HCT116 (cell line): Measurements from ENCODE around the gene PNMA8C. TPM values are rescaled to one million over a fixed set of nuclear protein-coding genes. Genes with fewer than 3 reads are reported as not detected.

Experiments used
- ATAC-seq: fragments of 200-7000 bp; cut with Tn5 transposase; 2 replicates; pipeline ENCODE4 v1.9.1; 2020; ENCODE audit warnings: mild to moderate bottlenecking, moderate library complexity
- BruUV-seq: library from RNA; stranded (reverse); fragments of 400-500 nt; replicated peaks from 2 replicates; lab custom pipeline; 2021; lab: Mats Ljungman, UMichigan
- CTCF ChIA-PET: fragments of 300-600 bp; sonication (Branson Sonifier 250); formaldehyde crosslinking; loops from one replicate; lab custom pipeline; 2021; ENCODE audit warnings: antibody characterized with exemption; lab: Charles Lee
- POLR2A ChIA-PET: fragments of 300-600, 350-600 bp; sonication (Branson Sonifier 250); formaldehyde crosslinking; loops from one replicate; lab custom pipeline; 2021; ENCODE audit warnings: antibody characterized with exemption; lab: Charles Lee
- RAD21 ChIA-PET, 2 experiments: fragments of 300-600 bp; sonication (Branson Sonifier 250); formaldehyde crosslinking; loops; one replicate each; lab custom pipeline; 2023; ENCODE audit warnings: low total read pairs in 2 of 2; ENCODE audit not compliant: uncharacterized antibody in 2 of 2, unreplicated experiment in 2 of 2, low non-redundant PET in 1 of 2; lab: Charles Lee
- DNase-seq: peaks from one replicate; pipeline ENCODE4 v3.0.0-alpha.2; 2010; ENCODE audit warnings: low read depth, low spot score
- H2AFZ ChIP-seq: fragments of 200-600 bp; shearing (Covaris generic), sonication (generic); 2 replicates; pipeline ENCODE4 v1.6.1; 2017; ENCODE audit warnings: low read depth, mixed run types, mixed read lengths, antibody characterized with exemption, low read length; ENCODE audit not compliant: poor library complexity, severe bottlenecking
- H3K27ac ChIP-seq: 2 replicates; pipeline ENCODE4 v1.5.1; 2012; ENCODE audit warnings: low read depth, low read length
- H3K27me3 ChIP-seq: fragments of 200-600 bp; sonication (generic); 2 replicates; pipeline ENCODE4 v1.6.1; 2016; ENCODE audit warnings: mixed run types, low read length, mixed read lengths; ENCODE audit not compliant: insufficient read depth
- H3K36me3 ChIP-seq, 2 experiments: fragments of 200-500 bp in 1 of 2; fragments of 200-600 bp in 1 of 2; sonication (Bioruptor generic) in 1 of 2; sonication (generic) in 1 of 2; 2 replicates each; pipeline versions ENCODE4 v1.5.1 to v1.6.1; 2014 to 2016; ENCODE audit warnings: low read length in 2 of 2, inconsistent platforms in 1 of 2, mixed read lengths in 1 of 2, mixed run types in 1 of 2; ENCODE audit not compliant: insufficient read depth in 2 of 2, control insufficient read depth in 1 of 2
- H3K4me1 ChIP-seq, 2 experiments: fragments of 200-600 bp in 1 of 2; sonication (generic) in 1 of 2; 2 replicates each; pipeline versions ENCODE4 v1.5.1 to v1.6.1; 2012 to 2017; ENCODE audit warnings: low read length in 2 of 2, inconsistent platforms in 1 of 2, mild to moderate bottlenecking in 1 of 2, mixed read lengths in 1 of 2, mixed run types in 1 of 2, moderate library complexity in 1 of 2; ENCODE audit not compliant: insufficient read depth in 2 of 2, control insufficient read depth in 1 of 2
- H3K4me2 ChIP-seq: fragments of 200-600 bp; sonication (generic); 2 replicates; pipeline ENCODE4 v1.6.1; 2017; ENCODE audit warnings: mixed run types, low read length, mixed read lengths
- H3K4me3 ChIP-seq, 2 experiments: fragments of 200-600 bp in 1 of 2; sonication (generic) in 1 of 2; replicated peaks in 1 of 2; 2 replicates each; pipeline ENCODE4 v1.5.1; 2011 to 2016; ENCODE audit warnings: low read length in 2 of 2, control low read depth in 1 of 2, low read depth in 1 of 2, mild to moderate bottlenecking in 1 of 2, mixed read lengths in 1 of 2, mixed run types in 1 of 2
- H3K79me2 ChIP-seq: fragments of 200-600 bp; sonication (generic); 2 replicates; pipeline ENCODE4 v1.6.1; 2017; ENCODE audit warnings: mild to moderate bottlenecking, mixed run types, low read length, moderate library complexity, mixed read lengths; ENCODE audit not compliant: insufficient read depth
- H3K9ac ChIP-seq: fragments of 200-600 bp; sonication (generic); 2 replicates; pipeline ENCODE4 v1.6.1; 2016; ENCODE audit warnings: low read length, mixed read lengths
- H3K9me2 ChIP-seq: fragments of 200-600 bp; sonication (generic), shearing (Covaris generic); 2 replicates; pipeline ENCODE4 v1.6.1; 2017; ENCODE audit warnings: mixed run types, mild to moderate bottlenecking, moderate library complexity; ENCODE audit not compliant: insufficient read depth
- H3K9me3 ChIP-seq, 2 experiments: fragments of 200-500 bp in 1 of 2; fragments of 200-600 bp in 1 of 2; sonication (Bioruptor generic) in 1 of 2; sonication (generic) in 1 of 2; 2 replicates each; pipeline ENCODE4 v1.6.1; 2014 to 2017; ENCODE audit warnings: low read length in 2 of 2, mixed read lengths in 2 of 2, inconsistent platforms in 1 of 2, low read depth in 1 of 2, mild to moderate bottlenecking in 1 of 2, mixed run types in 1 of 2, moderate library complexity in 1 of 2; ENCODE audit not compliant: control insufficient read depth in 1 of 2, insufficient read depth in 1 of 2
- H4K20me1 ChIP-seq: fragments of 200-600 bp; sonication (generic), shearing (Covaris generic); 2 replicates; pipeline ENCODE4 v1.6.1; 2017; ENCODE audit warnings: mixed run types, mild to moderate bottlenecking, moderate library complexity; ENCODE audit not compliant: insufficient read depth
- CBX3 ChIP-seq: IDR thresholded peaks from 2 replicates; pipeline ENCODE4 v1.6.1; 2012; ENCODE audit warnings: low read depth
- CEBPB ChIP-seq: IDR thresholded peaks from 2 replicates; pipeline ENCODE4 v1.6.1; 2012; ENCODE audit warnings: low read depth
- CTCF ChIP-seq, 3 experiments: fragments of 200-600 bp in 1 of 3; sonication (generic) in 1 of 3; IDR thresholded peaks in 2 of 3; conservative IDR thresholded peaks in 1 of 3; 2 replicates each; pipeline ENCODE4 v1.5.1; 2012 to 2017; ENCODE audit warnings: low read depth in 2 of 3, low read length in 2 of 3, antibody characterized with exemption in 1 of 3, borderline replicate concordance in 1 of 3, control low read depth in 1 of 3, mild to moderate bottlenecking in 1 of 3, mixed read lengths in 1 of 3, mixed run types in 1 of 3, moderate library complexity in 1 of 3; ENCODE audit not compliant: insufficient read depth in 1 of 3
- EZH2 ChIP-seq: fragments of 200-600 bp; sonication (generic); IDR thresholded peaks from 2 replicates; pipeline ENCODE4 v1.6.1; 2017; ENCODE audit warnings: antibody characterized with exemption, mixed run types
- FOSL1 ChIP-seq: IDR thresholded peaks from 2 replicates; pipeline ENCODE4 v1.6.1; 2012; ENCODE audit warnings: low read depth
- MAX ChIP-seq: IDR thresholded peaks from 2 replicates; pipeline ENCODE4 v1.6.1; 2012
- POLR2A ChIP-seq: IDR thresholded peaks from 2 replicates; pipeline ENCODE4 v1.7.0; 2011; ENCODE audit warnings: borderline replicate concordance; ENCODE audit not compliant: insufficient read depth, insufficient read length; ENCODE audit errors: extremely low read depth
- POLR2AphosphoS5 ChIP-seq: IDR thresholded peaks from 2 replicates; pipeline ENCODE4 v1.6.1; 2011; ENCODE audit warnings: mild to moderate bottlenecking, low read depth, low read length, moderate library complexity
- RAD21 ChIP-seq: IDR thresholded peaks from 2 replicates; pipeline ENCODE4 v1.6.1; 2012; ENCODE audit warnings: low read depth, mild to moderate bottlenecking
- SIN3A ChIP-seq: IDR thresholded peaks from 2 replicates; pipeline ENCODE4 v1.6.1; 2012; ENCODE audit warnings: low read depth
- SP1 ChIP-seq: IDR thresholded peaks from 2 replicates; pipeline ENCODE4 v1.6.1; 2012; ENCODE audit warnings: low read depth
- SRF ChIP-seq: IDR thresholded peaks from 2 replicates; pipeline ENCODE4 v1.6.1; 2012; ENCODE audit warnings: low read depth
- TCF7L2 ChIP-seq: IDR thresholded peaks from 2 replicates; pipeline ENCODE4 v1.7.0; 2011; ENCODE audit warnings: borderline replicate concordance, inconsistent platforms; ENCODE audit not compliant: insufficient read depth, insufficient read length; ENCODE audit errors: extremely low read depth
- YY1 ChIP-seq: IDR thresholded peaks from 2 replicates; pipeline ENCODE4 v1.6.1; 2011; ENCODE audit warnings: low read length, low read depth, moderate library complexity, mild to moderate bottlenecking; ENCODE audit not compliant: insufficient replicate concordance; ENCODE audit errors: extremely low read depth
- ZBTB33 ChIP-seq: IDR thresholded peaks from 2 replicates; pipeline ENCODE4 v1.6.1; 2011; ENCODE audit warnings: mild to moderate bottlenecking, low read length, moderate library complexity; ENCODE audit not compliant: insufficient replicate concordance; ENCODE audit errors: extremely low read depth
- ZFX ChIP-seq: fragments of 450-650 bp; IDR thresholded peaks from 2 replicates; pipeline ENCODE4 v1.6.1; 2017
- intact Hi-C: fragments of 100-400 bp; cut with micrococcal nuclease; formaldehyde crosslinking; loops from 2 replicates; pipeline ENCODE4 v1.10.0; 2022
- total RNA-seq: library from RNA; stranded (reverse); gene quantifications from one replicate; pipeline ENCODE4 v1.2.1, GENCODE V29; 2021; ENCODE audit not compliant: unreplicated experiment

Gene PNMA8C
- total RNA-seq, 1 experiment from 2014 or later = not detected

GRCh38 chr19:46456930-46457329, 28.2 kb upstream of the PNMA8C start:
- intact Hi-C loops = no loop called here
- ChIA-PET POLR2A (no interaction called here), RAD21 (no interaction called here), CTCF (no interaction called here)
- Histone ChIP-seq H3K9me2 (no peaks in the 10 kb centered on the region), H3K9ac (no peak overlapping the region), H3K4me3 (no peak overlapping the region), H4K20me1 (no peaks in the 10 kb centered on the region), H3K36me3 (no peaks in the 10 kb centered on the region), H3K27me3 (no peaks in the 10 kb centered on the region), H3K4me2 (no peak overlapping the region), H3K79me2 (no peaks in the 10 kb centered on the region), H2AFZ (no peak overlapping the region), H3K9me3 (no peaks in the 10 kb centered on the region), H3K4me1 (no peaks in the 10 kb centered on the region), H3K27ac (no peak overlapping the region)
- ATAC-seq (no peak), DNase-seq (no peak)
- no peak for TF ChIP-seq TCF7L2
- no peak for TF ChIP-seq POLR2AphosphoS5
- TF ChIP-seq CTCF (IDR thresholded peaks at IDR 0.05 in 2 of 3, conservative IDR thresholded peaks at IDR 0.05 in 1 of 3; ENCODE audit: borderline replicate concordance in 1 of 3, insufficient read depth in 1 of 3, low read depth in 2 of 3, low read length in 2 of 3) = no peak
- TF ChIP-seq CEBPB = no peak
- no TSS peak for BruUV-seq

- POLR2A ChIA-PET = no interaction called here
- H3K4me1 ChIP-seq = no peaks in the 10 kb centered on the region
Measured at GRCh38 chr19:46454244-46454643, 25.5 kb upstream of the PNMA8C start.

More at GRCh38 chr19:46454244-46454643, 25.5 kb upstream of the PNMA8C start:
- no peak overlapping the region for H3K4me2 ChIP-seq
- CTCF ChIA-PET = no interaction called here
- intact Hi-C loops = no loop called here
- no peak overlapping the region for H3K4me3 ChIP-seq
- BruUV-seq = no TSS peak
- H3K36me3 ChIP-seq = no peaks in the 10 kb centered on the region
- no peaks in the 10 kb centered on the region for H3K9me2 ChIP-seq
- RAD21 ChIA-PET = no interaction called here
- H3K9ac ChIP-seq = no peak overlapping the region
- no peak for ATAC-seq
- H2AFZ ChIP-seq = no peak overlapping the region
- H3K9me3 ChIP-seq = no peaks in the 10 kb centered on the region
- DNase-seq = no peak
- H4K20me1 ChIP-seq = no peaks in the 10 kb centered on the region
- H3K79me2 ChIP-seq = no peaks in the 10 kb centered on the region
- H3K27ac ChIP-seq = no peak overlapping the region
- no peaks in the 10 kb centered on the region for H3K27me3 ChIP-seq
- TF ChIP-seq POLR2A = no peak
- TF ChIP-seq POLR2AphosphoS5 = no peak
- TF ChIP-seq EZH2 = no peak
- no peak for TF ChIP-seq SRF
- no peak for TF ChIP-seq CBX3
- TF ChIP-seq SIN3A = no peak
- no peak for TF ChIP-seq ZFX
- TF ChIP-seq RAD21 = no peak
- TF ChIP-seq MAX = no peak
- no peak for TF ChIP-seq TCF7L2
- no peak for TF ChIP-seq ZBTB33
- no peak for TF ChIP-seq FOSL1
- TF ChIP-seq YY1 = no peak
- TF ChIP-seq SP1 = no peak
